Measurements from ENCODE around the gene JAKMIP1.
"Not testable (repeated sequence)": the region's sequence is repeated elsewhere in the genome, so short reads cannot be mapped to it uniquely, and the experiment has no call there.

The JAKMIP1 gene

GRCh38 chr4:6142935-6143602 lies 57.3 kb downstream of the JAKMIP1 start:
- Histone ChIP-seq H3K4me3 (no peak overlapping the region), H3K4me2 (peak overlapping the region in 5 of 11 experiments; percentile 19 to 56 (median 42); a peak in 9 of 22 replicates), H3K36me3 (peaks cover 0 to 6% (median 0%) of the 10 kb centered on the region in 11 experiments; a peak in 3 of 22 replicates), H3K9me3 (replicated peaks in 1 of 11) (peaks cover 14 to 21% (median 19%) of the 10 kb centered on the region in 11 experiments; a peak in 20 of 22 replicates), H3K27me3 (no peaks in the 10 kb centered on the region), H3K9ac (no peak overlapping the region), H3K4me1 (peaks cover 0 to 23% (median 8%) of the 10 kb centered on the region in 10 experiments; a peak in 11 of 20 replicates), H3K27ac (no peak overlapping the region), H4K20me1 (no peaks in the 10 kb centered on the region)
- no peak for TF ChIP-seq Cebpa-rat (IDR thresholded peaks at IDR 0.05)

- H3K9ac ChIP-seq = no peak overlapping the region
- H3K9me3 ChIP-seq (replicated peaks in 1 of 11) = peaks cover 14 to 21% (median 19%) of the 10 kb centered on the region in 11 experiments; a peak in 20 of 22 replicates
- H3K4me2 ChIP-seq = no peak overlapping the region
- no peak overlapping the region for H3K4me3 ChIP-seq
- H4K20me1 ChIP-seq = no peaks in the 10 kb centered on the region
- peaks cover 0 to 18% (median 8%) of the 10 kb centered on the region in 10 experiments; a peak in 11 of 20 replicates for H3K4me1 ChIP-seq
- no peak for TF ChIP-seq Cebpa-rat (IDR thresholded peaks at IDR 0.05)
- peaks cover 0 to 6% (median 0%) of the 10 kb centered on the region in 11 experiments; a peak in 3 of 22 replicates for H3K36me3 ChIP-seq
- H3K27ac ChIP-seq = no peak overlapping the region
- H3K27me3 ChIP-seq = no peaks in the 10 kb centered on the region
Observed at GRCh38 chr4:6142511-6142910, 57.8 kb downstream of the JAKMIP1 start.

GRCh38 chr4:6141554-6141953 lies 58.8 kb downstream of the JAKMIP1 start:
- no peak overlapping the region for H3K27ac ChIP-seq
- H3K4me3 ChIP-seq = no peak overlapping the region
- TF ChIP-seq Cebpa-rat (IDR thresholded peaks at IDR 0.05) = no peak
- no peaks in the 10 kb centered on the region for H3K27me3 ChIP-seq
- H3K36me3 ChIP-seq = peaks cover 0 to 6% (median 0%) of the 10 kb centered on the region in 11 experiments; a peak in 3 of 22 replicates
- no peak overlapping the region for H3K9ac ChIP-seq
- H3K4me1 ChIP-seq = peaks cover 0 to 15% (median 8%) of the 10 kb centered on the region in 10 experiments; a peak in 10 of 20 replicates
- H4K20me1 ChIP-seq = 0 out of 22 replicates have a peak, but pooled peaks cover 0 to 3% (median 0%) of the 10 kb centered on the region in 11 experiments
- no peak overlapping the region for H3K4me2 ChIP-seq
- H3K9me3 ChIP-seq (replicated peaks in 1 of 11) = peaks cover 14 to 21% (median 19%) of the 10 kb centered on the region in 11 experiments; a peak in 20 of 22 replicates

- H3K27me3 ChIP-seq, H3K36me3 ChIP-seq, H3K4me2 ChIP-seq, H3K27ac ChIP-seq, H4K20me1 ChIP-seq, H3K4me3 ChIP-seq, H3K9ac ChIP-seq: not testable (repeated sequence)
- H3K4me1 ChIP-seq = peaks cover 0 to 20% (median 8%) of the 10 kb centered on the region in 10 experiments; a peak in 10 of 20 replicates
- peaks cover 14 to 21% (median 19%) of the 10 kb centered on the region in 11 experiments; a peak in 20 of 22 replicates for H3K9me3 ChIP-seq (replicated peaks in 1 of 11)
Observed at GRCh38 chr4:6141021-6141420, 59.3 kb downstream of the JAKMIP1 start.

- H3K9me3 ChIP-seq (replicated peaks in 1 of 11) = peaks cover 0 to 15% (median 0%) of the 10 kb centered on the region in 11 experiments; a peak in 5 of 22 replicates
- H3K9ac ChIP-seq = no peak overlapping the region
- H3K27ac ChIP-seq = no peak overlapping the region
- no peaks in the 10 kb centered on the region for H3K36me3 ChIP-seq
- TF ChIP-seq Cebpa-rat (IDR thresholded peaks at IDR 0.05) = no peak
- H3K27me3 ChIP-seq = no peaks in the 10 kb centered on the region
- no peak overlapping the region for H3K4me2 ChIP-seq
- no peak overlapping the region for H3K4me3 ChIP-seq
- H4K20me1 ChIP-seq = 0 out of 22 replicates have a peak, but pooled peaks cover 0 to 3% (median 0%) of the 10 kb centered on the region in 11 experiments
- peaks cover 0 to 8% (median 0%) of the 10 kb centered on the region in 10 experiments; a peak in 6 of 20 replicates for H3K4me1 ChIP-seq
Observed at GRCh38 chr4:6137747-6138135, 62.6 kb downstream of the JAKMIP1 start.

GRCh38 chr4:6137027-6137746 lies 63.2 kb downstream of the JAKMIP1 start:
- Histone ChIP-seq H3K4me3 (no peak overlapping the region), H3K9ac (no peak overlapping the region), H3K9me3 (replicated peaks in 1 of 11) (peaks cover 0 to 15% (median 0%) of the 10 kb centered on the region in 11 experiments; a peak in 5 of 22 replicates), H3K4me1 (peaks cover 0 to 8% (median 0%) of the 10 kb centered on the region in 10 experiments; a peak in 5 of 20 replicates), H3K27me3 (no peaks in the 10 kb centered on the region), H3K4me2 (no peak overlapping the region), H3K27ac (no peak overlapping the region), H4K20me1 (0 out of 22 replicates have a peak, but pooled peaks cover 0 to 3% (median 0%) of the 10 kb centered on the region in 11 experiments), H3K36me3 (no peaks in the 10 kb centered on the region)
- no peak for TF ChIP-seq Cebpa-rat (IDR thresholded peaks at IDR 0.05)

- H3K9me3 ChIP-seq (replicated peaks in 1 of 11) = peaks cover 0 to 15% (median 0%) of the 10 kb centered on the region in 11 experiments; a peak in 5 of 22 replicates
- H4K20me1 ChIP-seq = 0 out of 22 replicates have a peak, but pooled peaks cover 0 to 3% (median 0%) of the 10 kb centered on the region in 11 experiments
- no peak overlapping the region for H3K4me2 ChIP-seq
- H3K4me3 ChIP-seq = no peak overlapping the region
- no peaks in the 10 kb centered on the region for H3K36me3 ChIP-seq
- H3K27me3 ChIP-seq = no peaks in the 10 kb centered on the region
- no peak overlapping the region for H3K9ac ChIP-seq
- TF ChIP-seq Cebpa-rat (IDR thresholded peaks at IDR 0.05) = no peak
- H3K4me1 ChIP-seq = peaks cover 0 to 19% (median 0%) of the 10 kb centered on the region in 10 experiments; a peak in 10 of 20 replicates
- H3K27ac ChIP-seq = no peak overlapping the region
Observed at GRCh38 chr4:6134612-6135220, 65.6 kb downstream of the JAKMIP1 start.

- Histone ChIP-seq H3K27ac (no peak overlapping the region), H3K4me2 (no peak overlapping the region), H3K9me3 (replicated peaks in 1 of 11) (peaks cover 0 to 15% (median 0%) of the 10 kb centered on the region in 11 experiments; a peak in 5 of 22 replicates), H3K27me3 (no peaks in the 10 kb centered on the region), H3K9ac (no peak overlapping the region), H3K4me1 (peaks cover 0 to 19% (median 0%) of the 10 kb centered on the region in 10 experiments; a peak in 10 of 20 replicates), H3K4me3 (no peak overlapping the region), H4K20me1 (0 out of 22 replicates have a peak, but pooled peaks cover 0 to 3% (median 0%) of the 10 kb centered on the region in 11 experiments), H3K36me3 (no peaks in the 10 kb centered on the region)
- no peak for TF ChIP-seq Cebpa-rat (IDR thresholded peaks at IDR 0.05)
Observed at GRCh38 chr4:6132716-6133115, 67.6 kb downstream of the JAKMIP1 start.
